HCT116 (cell line): ENCODE results near the gene ARHGEF39. TPM values are rescaled to one million over a fixed set of nuclear protein-coding genes. Genes with fewer than 3 reads are reported as not detected.

Experiments
- ATAC-seq: fragments of 200-7000 bp; cut with Tn5 transposase; 2 replicates; pipeline ENCODE4 v1.9.1; 2020; ENCODE audit warnings: mild to moderate bottlenecking, moderate library complexity
- BruUV-seq: library from RNA; stranded (reverse); fragments of 400-500 nt; replicated peaks from 2 replicates; lab custom pipeline; 2021; lab: Mats Ljungman, UMichigan
- CTCF ChIA-PET: fragments of 300-600 bp; sonication (Branson Sonifier 250); formaldehyde crosslinking; loops from one replicate; lab custom pipeline; 2021; ENCODE audit warnings: antibody characterized with exemption; lab: Charles Lee
- POLR2A ChIA-PET: fragments of 300-600, 350-600 bp; sonication (Branson Sonifier 250); formaldehyde crosslinking; loops from one replicate; lab custom pipeline; 2021; ENCODE audit warnings: antibody characterized with exemption; lab: Charles Lee
- RAD21 ChIA-PET, 2 experiments: fragments of 300-600 bp; sonication (Branson Sonifier 250); formaldehyde crosslinking; loops; one replicate each; lab custom pipeline; 2023; ENCODE audit warnings: low total read pairs in 2 of 2; ENCODE audit not compliant: uncharacterized antibody in 2 of 2, unreplicated experiment in 2 of 2, low non-redundant PET in 1 of 2; lab: Charles Lee
- DNase-seq: peaks from one replicate; pipeline ENCODE4 v3.0.0-alpha.2; 2010; ENCODE audit warnings: low read depth, low spot score
- H2AFZ ChIP-seq: fragments of 200-600 bp; shearing (Covaris generic), sonication (generic); 2 replicates; pipeline ENCODE4 v1.6.1; 2017; ENCODE audit warnings: low read depth, mixed run types, mixed read lengths, antibody characterized with exemption, low read length; ENCODE audit not compliant: poor library complexity, severe bottlenecking
- H3K27ac ChIP-seq: 2 replicates; pipeline ENCODE4 v1.5.1; 2012; ENCODE audit warnings: low read depth, low read length
- H3K27me3 ChIP-seq: fragments of 200-600 bp; sonication (generic); 2 replicates; pipeline ENCODE4 v1.6.1; 2016; ENCODE audit warnings: mixed run types, low read length, mixed read lengths; ENCODE audit not compliant: insufficient read depth
- H3K36me3 ChIP-seq, 2 experiments: fragments of 200-500 bp in 1 of 2; fragments of 200-600 bp in 1 of 2; sonication (Bioruptor generic) in 1 of 2; sonication (generic) in 1 of 2; 2 replicates each; pipeline versions ENCODE4 v1.5.1 to v1.6.1; 2014 to 2016; ENCODE audit warnings: low read length in 2 of 2, inconsistent platforms in 1 of 2, mixed read lengths in 1 of 2, mixed run types in 1 of 2; ENCODE audit not compliant: insufficient read depth in 2 of 2, control insufficient read depth in 1 of 2
- H3K4me1 ChIP-seq, 2 experiments: fragments of 200-600 bp in 1 of 2; sonication (generic) in 1 of 2; 2 replicates each; pipeline versions ENCODE4 v1.5.1 to v1.6.1; 2012 to 2017; ENCODE audit warnings: low read length in 2 of 2, inconsistent platforms in 1 of 2, mild to moderate bottlenecking in 1 of 2, mixed read lengths in 1 of 2, mixed run types in 1 of 2, moderate library complexity in 1 of 2; ENCODE audit not compliant: insufficient read depth in 2 of 2, control insufficient read depth in 1 of 2
- H3K4me2 ChIP-seq: fragments of 200-600 bp; sonication (generic); 2 replicates; pipeline ENCODE4 v1.6.1; 2017; ENCODE audit warnings: mixed run types, low read length, mixed read lengths
- H3K4me3 ChIP-seq, 2 experiments: fragments of 200-600 bp in 1 of 2; sonication (generic) in 1 of 2; replicated peaks in 1 of 2; 2 replicates each; pipeline ENCODE4 v1.5.1; 2011 to 2016; ENCODE audit warnings: low read length in 2 of 2, control low read depth in 1 of 2, low read depth in 1 of 2, mild to moderate bottlenecking in 1 of 2, mixed read lengths in 1 of 2, mixed run types in 1 of 2
- H3K79me2 ChIP-seq: fragments of 200-600 bp; sonication (generic); 2 replicates; pipeline ENCODE4 v1.6.1; 2017; ENCODE audit warnings: mild to moderate bottlenecking, mixed run types, low read length, moderate library complexity, mixed read lengths; ENCODE audit not compliant: insufficient read depth
- H3K9ac ChIP-seq: fragments of 200-600 bp; sonication (generic); 2 replicates; pipeline ENCODE4 v1.6.1; 2016; ENCODE audit warnings: low read length, mixed read lengths
- H3K9me2 ChIP-seq: fragments of 200-600 bp; sonication (generic), shearing (Covaris generic); 2 replicates; pipeline ENCODE4 v1.6.1; 2017; ENCODE audit warnings: mixed run types, mild to moderate bottlenecking, moderate library complexity; ENCODE audit not compliant: insufficient read depth
- H3K9me3 ChIP-seq, 2 experiments: fragments of 200-500 bp in 1 of 2; fragments of 200-600 bp in 1 of 2; sonication (Bioruptor generic) in 1 of 2; sonication (generic) in 1 of 2; 2 replicates each; pipeline ENCODE4 v1.6.1; 2014 to 2017; ENCODE audit warnings: low read length in 2 of 2, mixed read lengths in 2 of 2, inconsistent platforms in 1 of 2, low read depth in 1 of 2, mild to moderate bottlenecking in 1 of 2, mixed run types in 1 of 2, moderate library complexity in 1 of 2; ENCODE audit not compliant: control insufficient read depth in 1 of 2, insufficient read depth in 1 of 2
- H4K20me1 ChIP-seq: fragments of 200-600 bp; sonication (generic), shearing (Covaris generic); 2 replicates; pipeline ENCODE4 v1.6.1; 2017; ENCODE audit warnings: mixed run types, mild to moderate bottlenecking, moderate library complexity; ENCODE audit not compliant: insufficient read depth
- CBX3 ChIP-seq: IDR thresholded peaks from 2 replicates; pipeline ENCODE4 v1.6.1; 2012; ENCODE audit warnings: low read depth
- CEBPB ChIP-seq: IDR thresholded peaks from 2 replicates; pipeline ENCODE4 v1.6.1; 2012; ENCODE audit warnings: low read depth
- EGR1 ChIP-seq: IDR thresholded peaks from 2 replicates; pipeline ENCODE4 v1.6.1; 2012; ENCODE audit warnings: low read depth
- ELF1 ChIP-seq: IDR thresholded peaks from 2 replicates; pipeline ENCODE4 v1.6.1; 2012; ENCODE audit warnings: low read depth, borderline replicate concordance
- EZH2phosphoT487 ChIP-seq: fragments of 200-600 bp; IDR thresholded peaks from 2 replicates; pipeline ENCODE4 v1.6.1; 2018; ENCODE audit warnings: antibody characterized with exemption, borderline replicate concordance
- FOSL1 ChIP-seq: IDR thresholded peaks from 2 replicates; pipeline ENCODE4 v1.6.1; 2012; ENCODE audit warnings: low read depth
- POLR2A ChIP-seq: IDR thresholded peaks from 2 replicates; pipeline ENCODE4 v1.7.0; 2011; ENCODE audit warnings: borderline replicate concordance; ENCODE audit not compliant: insufficient read depth, insufficient read length; ENCODE audit errors: extremely low read depth
- POLR2AphosphoS5 ChIP-seq: IDR thresholded peaks from 2 replicates; pipeline ENCODE4 v1.6.1; 2011; ENCODE audit warnings: mild to moderate bottlenecking, low read depth, low read length, moderate library complexity
- RAD21 ChIP-seq: IDR thresholded peaks from 2 replicates; pipeline ENCODE4 v1.6.1; 2012; ENCODE audit warnings: low read depth, mild to moderate bottlenecking
- TCF7L2 ChIP-seq: IDR thresholded peaks from 2 replicates; pipeline ENCODE4 v1.7.0; 2011; ENCODE audit warnings: borderline replicate concordance, inconsistent platforms; ENCODE audit not compliant: insufficient read depth, insufficient read length; ENCODE audit errors: extremely low read depth
- YY1 ChIP-seq: IDR thresholded peaks from 2 replicates; pipeline ENCODE4 v1.6.1; 2011; ENCODE audit warnings: low read length, low read depth, moderate library complexity, mild to moderate bottlenecking; ENCODE audit not compliant: insufficient replicate concordance; ENCODE audit errors: extremely low read depth
- ZNF274 ChIP-seq: fragments of 200-500 bp; sonication (Bioruptor generic); IDR thresholded peaks from 2 replicates; pipeline ENCODE4 v1.6.1; 2014; ENCODE audit warnings: mild to moderate bottlenecking, low read depth, low read length, inconsistent platforms
- intact Hi-C: fragments of 100-400 bp; cut with micrococcal nuclease; formaldehyde crosslinking; loops from 2 replicates; pipeline ENCODE4 v1.10.0; 2022
- total RNA-seq: library from RNA; stranded (reverse); gene quantifications from one replicate; pipeline ENCODE4 v1.2.1, GENCODE V29; 2021; ENCODE audit not compliant: unreplicated experiment
- TF ChIP-seq, protein P1 (sequence below), 3 experiments: fragments of 200-600 bp in 1 of 3; sonication (generic) in 1 of 3; IDR thresholded peaks in 2 of 3; conservative IDR thresholded peaks in 1 of 3; 2 replicates each; pipeline ENCODE4 v1.5.1; 2012 to 2017; ENCODE audit warnings: low read depth in 2 of 3, low read length in 2 of 3, antibody characterized with exemption in 1 of 3, borderline replicate concordance in 1 of 3, control low read depth in 1 of 3, mild to moderate bottlenecking in 1 of 3, mixed read lengths in 1 of 3, mixed run types in 1 of 3, moderate library complexity in 1 of 3; ENCODE audit not compliant: insufficient read depth in 1 of 3
- TF ChIP-seq, protein P2 (sequence below): IDR thresholded peaks from 2 replicates; pipeline ENCODE4 v1.6.1; 2011; ENCODE audit warnings: mild to moderate bottlenecking, low read length, moderate library complexity; ENCODE audit not compliant: insufficient replicate concordance; ENCODE audit errors: extremely low read depth
- TF ChIP-seq, protein P3 (sequence below): IDR thresholded peaks from 2 replicates; pipeline ENCODE4 v1.6.1; 2012; ENCODE audit warnings: low read depth
- TF ChIP-seq, protein P4 (sequence below): IDR thresholded peaks from 2 replicates; pipeline ENCODE4 v1.6.1; 2012

The ARHGEF39 gene
- total RNA-seq, 1 experiment from 2014 or later, result 29.8 TPM

DNA sequence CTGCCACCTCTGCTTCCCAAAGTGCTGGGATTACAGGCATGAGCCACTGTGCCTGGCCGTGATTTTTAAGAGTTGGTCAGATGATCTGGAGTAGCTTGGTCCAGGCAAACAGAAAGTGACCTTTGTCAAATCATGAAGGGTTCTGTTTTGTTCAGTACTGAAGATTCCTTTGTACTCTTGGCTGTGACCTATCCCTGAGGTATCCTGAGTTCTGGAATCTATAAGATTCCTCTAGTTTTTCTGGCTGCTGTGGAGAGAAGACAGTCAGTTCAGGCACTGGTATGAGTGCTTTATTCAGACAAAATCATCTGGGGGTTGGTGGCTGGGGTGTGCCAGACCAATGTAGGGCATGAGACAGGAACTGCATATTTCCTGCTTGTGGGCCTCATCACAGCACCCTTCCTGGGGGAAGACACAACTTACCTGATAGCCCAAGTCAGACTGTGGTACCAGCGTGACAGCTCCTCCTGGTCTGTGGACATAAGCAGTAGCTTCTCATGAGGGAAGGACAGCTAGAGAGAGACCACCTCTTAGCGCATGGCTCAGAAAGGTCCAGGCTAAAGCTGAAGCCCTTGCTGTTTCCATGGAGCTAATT lies 3.1 kb downstream of the ARHGEF39 start:
- Histone ChIP-seq H3K9ac (no peak overlapping the region), H3K27me3 (no peaks in the 10 kb centered on the region), H2AFZ (no peak overlapping the region), H3K9me2 (no peaks in the 10 kb centered on the region), H3K36me3 (peaks cover 6 to 27% of the 10 kb centered on the region in 2 experiments; a peak in 3 of 4 replicates)
- POLR2A ChIA-PET, result interaction anchor here (1.5 to 1.6 kb wide), 2 partner anchors 58 to 70 kb away, joined by 4 to 10 read pairs; partner anchors contain the start of genes CREB3 and TLN1
- no peak for DNase-seq
- RAD21 ChIA-PET, result no interaction called here
- TF ChIP-seq POLR2AphosphoS5 (no peak), FOSL1 (no peak), CEBPB (no peak), EGR1 (no peak), ZNF274 (no peak), CBX3 (no peak), ELF1 (no peak), TCF7L2 (no peak), POLR2A (no peak), RAD21 (no peak), EZH2phosphoT487 (no peak), YY1 (no peak)
- TF ChIP-seq, protein P1, sequence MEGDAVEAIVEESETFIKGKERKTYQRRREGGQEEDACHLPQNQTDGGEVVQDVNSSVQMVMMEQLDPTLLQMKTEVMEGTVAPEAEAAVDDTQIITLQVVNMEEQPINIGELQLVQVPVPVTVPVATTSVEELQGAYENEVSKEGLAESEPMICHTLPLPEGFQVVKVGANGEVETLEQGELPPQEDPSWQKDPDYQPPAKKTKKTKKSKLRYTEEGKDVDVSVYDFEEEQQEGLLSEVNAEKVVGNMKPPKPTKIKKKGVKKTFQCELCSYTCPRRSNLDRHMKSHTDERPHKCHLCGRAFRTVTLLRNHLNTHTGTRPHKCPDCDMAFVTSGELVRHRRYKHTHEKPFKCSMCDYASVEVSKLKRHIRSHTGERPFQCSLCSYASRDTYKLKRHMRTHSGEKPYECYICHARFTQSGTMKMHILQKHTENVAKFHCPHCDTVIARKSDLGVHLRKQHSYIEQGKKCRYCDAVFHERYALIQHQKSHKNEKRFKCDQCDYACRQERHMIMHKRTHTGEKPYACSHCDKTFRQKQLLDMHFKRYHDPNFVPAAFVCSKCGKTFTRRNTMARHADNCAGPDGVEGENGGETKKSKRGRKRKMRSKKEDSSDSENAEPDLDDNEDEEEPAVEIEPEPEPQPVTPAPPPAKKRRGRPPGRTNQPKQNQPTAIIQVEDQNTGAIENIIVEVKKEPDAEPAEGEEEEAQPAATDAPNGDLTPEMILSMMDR (IDR thresholded peaks at IDR 0.05 in 2 of 3, conservative IDR thresholded peaks at IDR 0.05 in 1 of 3; ENCODE audit: borderline replicate concordance in 1 of 3, insufficient read depth in 1 of 3, low read depth in 2 of 3, low read length in 2 of 3), result no peak
- TF ChIP-seq, protein P2, sequence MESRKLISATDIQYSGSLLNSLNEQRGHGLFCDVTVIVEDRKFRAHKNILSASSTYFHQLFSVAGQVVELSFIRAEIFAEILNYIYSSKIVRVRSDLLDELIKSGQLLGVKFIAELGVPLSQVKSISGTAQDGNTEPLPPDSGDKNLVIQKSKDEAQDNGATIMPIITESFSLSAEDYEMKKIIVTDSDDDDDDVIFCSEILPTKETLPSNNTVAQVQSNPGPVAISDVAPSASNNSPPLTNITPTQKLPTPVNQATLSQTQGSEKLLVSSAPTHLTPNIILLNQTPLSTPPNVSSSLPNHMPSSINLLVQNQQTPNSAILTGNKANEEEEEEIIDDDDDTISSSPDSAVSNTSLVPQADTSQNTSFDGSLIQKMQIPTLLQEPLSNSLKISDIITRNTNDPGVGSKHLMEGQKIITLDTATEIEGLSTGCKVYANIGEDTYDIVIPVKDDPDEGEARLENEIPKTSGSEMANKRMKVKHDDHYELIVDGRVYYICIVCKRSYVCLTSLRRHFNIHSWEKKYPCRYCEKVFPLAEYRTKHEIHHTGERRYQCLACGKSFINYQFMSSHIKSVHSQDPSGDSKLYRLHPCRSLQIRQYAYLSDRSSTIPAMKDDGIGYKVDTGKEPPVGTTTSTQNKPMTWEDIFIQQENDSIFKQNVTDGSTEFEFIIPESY, result no peak
- TF ChIP-seq, protein P3, sequence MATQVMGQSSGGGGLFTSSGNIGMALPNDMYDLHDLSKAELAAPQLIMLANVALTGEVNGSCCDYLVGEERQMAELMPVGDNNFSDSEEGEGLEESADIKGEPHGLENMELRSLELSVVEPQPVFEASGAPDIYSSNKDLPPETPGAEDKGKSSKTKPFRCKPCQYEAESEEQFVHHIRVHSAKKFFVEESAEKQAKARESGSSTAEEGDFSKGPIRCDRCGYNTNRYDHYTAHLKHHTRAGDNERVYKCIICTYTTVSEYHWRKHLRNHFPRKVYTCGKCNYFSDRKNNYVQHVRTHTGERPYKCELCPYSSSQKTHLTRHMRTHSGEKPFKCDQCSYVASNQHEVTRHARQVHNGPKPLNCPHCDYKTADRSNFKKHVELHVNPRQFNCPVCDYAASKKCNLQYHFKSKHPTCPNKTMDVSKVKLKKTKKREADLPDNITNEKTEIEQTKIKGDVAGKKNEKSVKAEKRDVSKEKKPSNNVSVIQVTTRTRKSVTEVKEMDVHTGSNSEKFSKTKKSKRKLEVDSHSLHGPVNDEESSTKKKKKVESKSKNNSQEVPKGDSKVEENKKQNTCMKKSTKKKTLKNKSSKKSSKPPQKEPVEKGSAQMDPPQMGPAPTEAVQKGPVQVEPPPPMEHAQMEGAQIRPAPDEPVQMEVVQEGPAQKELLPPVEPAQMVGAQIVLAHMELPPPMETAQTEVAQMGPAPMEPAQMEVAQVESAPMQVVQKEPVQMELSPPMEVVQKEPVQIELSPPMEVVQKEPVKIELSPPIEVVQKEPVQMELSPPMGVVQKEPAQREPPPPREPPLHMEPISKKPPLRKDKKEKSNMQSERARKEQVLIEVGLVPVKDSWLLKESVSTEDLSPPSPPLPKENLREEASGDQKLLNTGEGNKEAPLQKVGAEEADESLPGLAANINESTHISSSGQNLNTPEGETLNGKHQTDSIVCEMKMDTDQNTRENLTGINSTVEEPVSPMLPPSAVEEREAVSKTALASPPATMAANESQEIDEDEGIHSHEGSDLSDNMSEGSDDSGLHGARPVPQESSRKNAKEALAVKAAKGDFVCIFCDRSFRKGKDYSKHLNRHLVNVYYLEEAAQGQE, result no peak
- TF ChIP-seq, protein P4, sequence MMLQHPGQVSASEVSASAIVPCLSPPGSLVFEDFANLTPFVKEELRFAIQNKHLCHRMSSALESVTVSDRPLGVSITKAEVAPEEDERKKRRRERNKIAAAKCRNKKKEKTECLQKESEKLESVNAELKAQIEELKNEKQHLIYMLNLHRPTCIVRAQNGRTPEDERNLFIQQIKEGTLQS, result no peak
- TF ChIP-seq, all 23 proteins: peak for 0
- Histone ChIP-seq H4K20me1 (no peaks in the 10 kb centered on the region), H3K4me1 (peaks cover 24 to 65% of the 10 kb centered on the region in 2 experiments; a peak in 3 of 4 replicates), H3K27ac (peak overlapping the region; percentile 33), H3K79me2 (peaks cover 28% of the 10 kb centered on the region; the same call in 1 of the 2 replicates), H3K4me3 (no peak overlapping the region), H3K9me3 (no peaks in the 10 kb centered on the region), H3K4me2 (0 out of 2 replicates have a peak overlapping the region, but pooled peaks have one; percentile 4)
- CTCF ChIA-PET, result interaction anchor here (0.8 to 3.2 kb wide), 9 partner anchors 8 to 220 kb away, joined by 3 to 33 read pairs (median 5); partner anchors contain the start of genes CREB3, GBA2, HINT2 and RGP1
- intact Hi-C loops, result no loop called here
- no TSS peak for BruUV-seq
- ATAC-seq, result no peak
